Measurements from ENCODE around the gene STAC3. TPM values are rescaled to one million over a fixed set of nuclear protein-coding genes. Genes with fewer than 3 reads are reported as not detected.

Gene STAC3
- total RNA-seq, 1 donor from 2014 or later, result 1.3 TPM

DNA sequence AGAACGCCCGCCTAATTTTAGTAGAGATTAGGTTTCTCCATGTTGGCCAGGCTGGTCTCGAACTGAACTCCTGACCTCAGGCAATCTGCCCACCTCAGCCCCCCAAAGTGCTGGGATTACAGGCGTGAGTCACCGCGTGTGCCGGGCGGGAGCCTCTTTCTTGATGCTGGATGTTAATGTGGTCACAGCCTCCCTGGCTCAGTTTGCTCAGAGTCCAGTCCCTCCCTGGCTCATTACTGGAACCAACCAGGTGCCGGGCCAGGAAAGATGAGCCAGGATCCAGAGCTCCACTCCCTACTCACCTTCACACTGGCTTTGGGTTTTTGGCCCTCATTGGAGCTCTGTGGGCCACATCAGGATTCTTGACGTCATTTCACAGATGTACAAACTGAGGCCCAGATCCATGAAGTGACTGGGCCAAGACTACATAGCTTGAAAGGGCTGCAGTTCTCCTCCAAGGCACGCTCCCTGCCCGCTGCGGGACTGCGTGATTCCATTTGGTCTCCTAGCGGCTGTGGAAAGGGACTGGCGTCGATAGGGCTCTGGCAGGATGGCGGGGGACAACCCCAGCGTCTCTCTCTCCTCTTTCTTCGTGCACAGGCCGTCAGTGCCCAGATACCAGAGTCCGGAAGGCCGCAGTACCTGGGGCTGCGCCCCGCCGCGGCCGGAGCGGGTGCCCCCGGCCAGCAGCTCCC lies 26.6 kb downstream of the STAC3 start:
- Mint-ChIP-seq H3K4me3 (ENCODE audit: unreplicated experiment) (no peak overlapping the region), H3K27ac (ENCODE audit: unreplicated experiment) (no peak overlapping the region), H3K36me3 (ENCODE audit: low read depth) (no peaks in the 10 kb centered on the region), H3K27me3 (ENCODE audit: low read depth) (no peaks in the 10 kb centered on the region), H3K4me1 (ENCODE audit: low read depth) (peaks cover 41% of the 10 kb centered on the region), H3K9me3 (ENCODE audit: low read depth) (no peaks in the 10 kb centered on the region)
- DNase-seq (ENCODE audit: low spot score), result no peak
- no peak for TF ChIP-seq CTCF (IDR thresholded peaks at IDR 0.05)

- TF ChIP-seq CTCF (IDR thresholded peaks at IDR 0.05), result no peak
- Mint-ChIP-seq H3K4me3 (ENCODE audit: unreplicated experiment) (no peak overlapping the region), H3K9me3 (ENCODE audit: low read depth) (no peaks in the 10 kb centered on the region), H3K27me3 (ENCODE audit: low read depth) (no peaks in the 10 kb centered on the region), H3K4me1 (ENCODE audit: low read depth) (peaks cover 41% of the 10 kb centered on the region), H3K27ac (ENCODE audit: unreplicated experiment) (peak overlapping the region; percentile 64), H3K36me3 (ENCODE audit: low read depth) (no peaks in the 10 kb centered on the region)
- DNase-seq (ENCODE audit: low spot score), result no peak
Measured at GRCh38 chr12:57223191-57224165, 27.5 kb downstream of the STAC3 start.

- no peak for TF ChIP-seq CTCF (IDR thresholded peaks at IDR 0.05)
- DNase-seq (ENCODE audit: low spot score), result no peak
- Mint-ChIP-seq H3K36me3 (ENCODE audit: low read depth) (no peaks in the 10 kb centered on the region), H3K4me3 (ENCODE audit: unreplicated experiment) (no peak overlapping the region), H3K4me1 (ENCODE audit: low read depth) (peaks cover 47% of the 10 kb centered on the region), H3K27me3 (ENCODE audit: low read depth) (no peaks in the 10 kb centered on the region), H3K27ac (ENCODE audit: unreplicated experiment) (no peak overlapping the region), H3K9me3 (ENCODE audit: low read depth) (no peaks in the 10 kb centered on the region)
Measured at GRCh38 chr12:57222286-57223190, 28.4 kb downstream of the STAC3 start.

GRCh38 chr12:57221169-57221917 lies 29.6 kb downstream of the STAC3 start:
- no peak for DNase-seq (ENCODE audit: low spot score)
- peaks cover 41% of the 10 kb centered on the region for H3K4me1 Mint-ChIP-seq (ENCODE audit: low read depth)
- no peak for TF ChIP-seq CTCF (IDR thresholded peaks at IDR 0.05)
- no peak overlapping the region for H3K27ac Mint-ChIP-seq (ENCODE audit: unreplicated experiment)
- no peaks in the 10 kb centered on the region for H3K27me3 Mint-ChIP-seq (ENCODE audit: low read depth)
- H3K4me3 Mint-ChIP-seq (ENCODE audit: unreplicated experiment), result no peak overlapping the region
- H3K36me3 Mint-ChIP-seq (ENCODE audit: low read depth), result no peaks in the 10 kb centered on the region
- H3K9me3 Mint-ChIP-seq (ENCODE audit: low read depth), result no peaks in the 10 kb centered on the region
